Measurements from ENCODE around the gene MN1. TPM values are rescaled to one million over a fixed set of nuclear protein-coding genes. Genes with fewer than 3 reads are reported as not detected.

Gene MN1
- total and polyA plus RNA-seq, 2 donors (not counting 1 experiment from before 2014, with no cell fraction given): 0.02 to 0.12 TPM

- Histone ChIP-seq H3K4me2 (replicated peaks; ENCODE audit: low read depth, low read length, poor library complexity, severe bottlenecking) (no peak overlapping the region), H3K9me3 (ENCODE audit: control extremely low read depth in 1 of 3, control insufficient read depth in 2 of 3, insufficient read depth in 1 of 3, low read length in 2 of 3) (no peaks in the 10 kb centered on the region), H3K4me1 (ENCODE audit: control insufficient read depth in 2 of 2, insufficient read depth in 2 of 2, low read length in 2 of 2) (no peaks in the 10 kb centered on the region), H2AFZ (ENCODE audit: insufficient read depth, low read depth, low read length, poor library complexity, severe bottlenecking) (no peak overlapping the region), H3K27ac (ENCODE audit: low read length in 2 of 2) (no peak overlapping the region), H3K27me3 (replicated peaks in 1 of 4; ENCODE audit: control extremely low read depth in 1 of 4, control insufficient read depth in 3 of 4, insufficient read depth in 4 of 4, low read length in 3 of 4) (peaks cover 0 to 8% (median 2%) of the 10 kb centered on the region in 4 experiments), H3K79me2 (ENCODE audit: control insufficient read depth, insufficient read depth, low read length) (no peaks in the 10 kb centered on the region), H3K36me3 (replicated peaks in 1 of 2; ENCODE audit: control extremely low read depth in 1 of 2, control insufficient read depth in 1 of 2, extremely low read depth in 1 of 2, insufficient read depth in 2 of 2, low read length in 1 of 2) (no peaks in the 10 kb centered on the region), H3K9ac (ENCODE audit: low read length) (no peak overlapping the region), H4K20me1 (ENCODE audit: control insufficient read depth, insufficient read depth, low read length, poor library complexity, severe bottlenecking) (no peaks in the 10 kb centered on the region), H3K4me3 (ENCODE audit: control extremely low read depth in 1 of 5, extremely low read depth in 1 of 5, insufficient read depth in 1 of 5, low read depth in 2 of 5, low read length in 4 of 5) (no peak overlapping the region)
- H3K27me3 Mint-ChIP-seq: peaks cover 12% of the 10 kb centered on the region
- no peak overlapping the region for H3K27ac Mint-ChIP-seq
- no peak overlapping the region for H3K4me3 Mint-ChIP-seq
- no peaks in the 10 kb centered on the region for H3K9me3 Mint-ChIP-seq (ENCODE audit: insufficient read depth)
- ATAC-seq (ENCODE audit: low read depth) (no peak), DNase-seq (no peak)
- TF ChIP-seq EZH2 (IDR thresholded peaks at IDR 0.05; ENCODE audit: borderline replicate concordance, insufficient read depth, low read depth, low read length, poor library complexity, severe bottlenecking): no peak
- TF ChIP-seq CTCF (IDR thresholded peaks at IDR 0.05): no peak
- 96% methylated on average over 3 of the region's 5 CpGs for WGBS (ENCODE audit: insufficient coverage)
- no peaks in the 10 kb centered on the region for H3K4me1 Mint-ChIP-seq
- ChIA-PET CTCF (no interaction called here), POLR2A (no interaction called here)
- intact Hi-C loops (cut with micrococcal nuclease): no loop called here
Measured at GRCh38 chr22:27771637-27772036, 29.9 kb downstream of the MN1 start.

- ATAC-seq (ENCODE audit: low read depth) (no peak), DNase-seq (no peak)
- no peaks in the 10 kb centered on the region for H4K20me1 ChIP-seq (ENCODE audit: control insufficient read depth, insufficient read depth, low read length, poor library complexity, severe bottlenecking)
- H3K9ac ChIP-seq (ENCODE audit: low read length): no peak overlapping the region
- H3K27ac Mint-ChIP-seq: no peak overlapping the region
- H3K27ac ChIP-seq (ENCODE audit: low read length in 2 of 2): no peak overlapping the region
- H3K4me3 Mint-ChIP-seq: no peak overlapping the region
- POLR2A ChIA-PET: no interaction called here
- H3K27me3 ChIP-seq (replicated peaks in 1 of 4; ENCODE audit: control extremely low read depth in 1 of 4, control insufficient read depth in 3 of 4, insufficient read depth in 4 of 4, low read length in 3 of 4): no peaks in the 10 kb centered on the region
- 90% methylated on average over 2 of the region's 3 CpGs for WGBS (ENCODE audit: insufficient coverage)
- intact Hi-C loops (cut with micrococcal nuclease): no loop called here
- H3K36me3 ChIP-seq (replicated peaks in 1 of 2; ENCODE audit: control extremely low read depth in 1 of 2, control insufficient read depth in 1 of 2, extremely low read depth in 1 of 2, insufficient read depth in 2 of 2, low read length in 1 of 2): no peaks in the 10 kb centered on the region
- CTCF ChIA-PET: no interaction called here
- H3K79me2 ChIP-seq (ENCODE audit: control insufficient read depth, insufficient read depth, low read length): no peaks in the 10 kb centered on the region
- peaks cover 3% of the 10 kb centered on the region for H3K27me3 Mint-ChIP-seq
- H3K4me1 Mint-ChIP-seq: no peaks in the 10 kb centered on the region
- no peak overlapping the region for H2AFZ ChIP-seq (ENCODE audit: insufficient read depth, low read depth, low read length, poor library complexity, severe bottlenecking)
- no peaks in the 10 kb centered on the region for H3K9me3 ChIP-seq (ENCODE audit: control extremely low read depth in 1 of 3, control insufficient read depth in 2 of 3, insufficient read depth in 1 of 3, low read length in 2 of 3)
- H3K9me3 Mint-ChIP-seq (ENCODE audit: insufficient read depth): no peaks in the 10 kb centered on the region
- TF ChIP-seq CTCF (IDR thresholded peaks at IDR 0.05) (no peak), EZH2 (IDR thresholded peaks at IDR 0.05; ENCODE audit: borderline replicate concordance, insufficient read depth, low read depth, low read length, poor library complexity, severe bottlenecking) (no peak)
- H3K4me2 ChIP-seq (replicated peaks; ENCODE audit: low read depth, low read length, poor library complexity, severe bottlenecking): no peak overlapping the region
- no peaks in the 10 kb centered on the region for H3K4me1 ChIP-seq (ENCODE audit: control insufficient read depth in 2 of 2, insufficient read depth in 2 of 2, low read length in 2 of 2)
- no peak overlapping the region for H3K4me3 ChIP-seq (ENCODE audit: control extremely low read depth in 1 of 5, extremely low read depth in 1 of 5, insufficient read depth in 1 of 5, low read depth in 2 of 5, low read length in 4 of 5)
Measured at GRCh38 chr22:27769012-27769411, 32.5 kb downstream of the MN1 start.
